Gastrocnemius medialis (tissue), 4 donors: ENCODE data around the gene DNAJB6.

Source experiments
- POLR2A ChIP-seq, 2 donors: fragments of 450-650 bp; IDR thresholded peaks; one replicate each; pipeline ENCODE4 v1.6.1; 2017; ENCODE audit warnings: antibody characterized with exemption in 2 of 2, mild to moderate bottlenecking in 2 of 2, moderate library complexity in 2 of 2
- TF ChIP-seq, protein P1 (sequence below), 5 experiments: fragments of 450-650 bp in 3 of 5; fragments of 200-600 bp in 2 of 5; sonication (generic) in 2 of 5; IDR thresholded peaks in 4 of 5; conservative IDR thresholded peaks in 1 of 5; 1 replicate in 4 of 5; 2 replicates in 1 of 5; pipeline ENCODE4 v1.5.1; 2016 to 2019; ENCODE audit warnings: antibody characterized with exemption in 5 of 5, mild to moderate bottlenecking in 3 of 5, moderate library complexity in 3 of 5

DNA sequence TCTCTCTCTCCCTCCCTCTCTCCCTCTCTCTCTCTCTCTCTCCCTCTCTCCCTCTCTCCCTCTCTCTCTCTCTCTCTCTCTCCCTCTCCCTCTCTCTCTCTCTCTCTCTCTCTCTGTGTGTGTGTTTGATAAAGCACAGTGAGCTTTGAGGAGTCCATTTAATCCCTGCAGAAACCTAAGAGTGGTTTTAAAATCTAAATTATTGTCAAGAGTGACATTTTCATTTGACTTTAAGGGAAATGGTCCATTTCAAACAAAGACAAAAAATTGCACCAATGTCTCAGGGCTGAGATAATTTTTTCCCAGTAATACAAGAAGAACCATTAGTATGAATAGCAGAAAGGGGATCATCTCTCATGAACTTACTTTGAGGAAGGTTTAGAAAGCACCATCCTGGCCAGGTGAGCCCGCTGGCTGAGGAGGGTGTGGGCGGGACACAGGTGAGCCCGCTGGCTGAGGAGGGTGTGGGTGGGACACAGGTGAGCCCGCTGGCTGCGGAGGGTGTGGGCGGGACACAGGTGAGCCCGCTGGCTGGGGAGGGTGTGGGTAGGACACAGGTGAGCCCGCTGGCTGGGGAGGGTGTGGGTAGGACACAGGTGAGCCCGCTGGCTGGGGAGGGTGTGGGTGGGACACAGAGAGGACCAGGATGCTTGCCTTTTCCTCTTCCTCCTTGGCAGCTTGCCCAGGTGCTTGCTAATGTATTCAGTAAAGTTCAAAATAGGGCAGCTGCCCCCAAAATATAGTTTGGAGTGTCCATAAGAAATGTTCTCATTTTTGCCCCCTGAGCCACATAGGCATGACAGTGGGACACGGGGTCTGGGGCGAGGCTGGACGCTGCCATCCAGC is 125.0 kb downstream of the DNAJB6 start:
- TF ChIP-seq POLR2A (IDR thresholded peaks at IDR 0.05): no peak
- TF ChIP-seq, protein P1, sequence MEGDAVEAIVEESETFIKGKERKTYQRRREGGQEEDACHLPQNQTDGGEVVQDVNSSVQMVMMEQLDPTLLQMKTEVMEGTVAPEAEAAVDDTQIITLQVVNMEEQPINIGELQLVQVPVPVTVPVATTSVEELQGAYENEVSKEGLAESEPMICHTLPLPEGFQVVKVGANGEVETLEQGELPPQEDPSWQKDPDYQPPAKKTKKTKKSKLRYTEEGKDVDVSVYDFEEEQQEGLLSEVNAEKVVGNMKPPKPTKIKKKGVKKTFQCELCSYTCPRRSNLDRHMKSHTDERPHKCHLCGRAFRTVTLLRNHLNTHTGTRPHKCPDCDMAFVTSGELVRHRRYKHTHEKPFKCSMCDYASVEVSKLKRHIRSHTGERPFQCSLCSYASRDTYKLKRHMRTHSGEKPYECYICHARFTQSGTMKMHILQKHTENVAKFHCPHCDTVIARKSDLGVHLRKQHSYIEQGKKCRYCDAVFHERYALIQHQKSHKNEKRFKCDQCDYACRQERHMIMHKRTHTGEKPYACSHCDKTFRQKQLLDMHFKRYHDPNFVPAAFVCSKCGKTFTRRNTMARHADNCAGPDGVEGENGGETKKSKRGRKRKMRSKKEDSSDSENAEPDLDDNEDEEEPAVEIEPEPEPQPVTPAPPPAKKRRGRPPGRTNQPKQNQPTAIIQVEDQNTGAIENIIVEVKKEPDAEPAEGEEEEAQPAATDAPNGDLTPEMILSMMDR (IDR thresholded peaks at IDR 0.05 in 4 of 5, conservative IDR thresholded peaks at IDR 0.05 in 1 of 5): no peak
